HPDE6-E6E7 (cell line): ENCODE results near the gene BANP.
"Not testable (repeated sequence)": the region's sequence is repeated elsewhere in the genome, so short reads cannot be mapped to it uniquely, and the experiment has no call there.

Experiments used
- DNase-seq: peaks from one replicate; pipeline ENCODE4 v3.0.0; 2011; ENCODE audit warnings: missing footprints; ENCODE audit errors: extremely low spot score

BANP gene

DNA sequence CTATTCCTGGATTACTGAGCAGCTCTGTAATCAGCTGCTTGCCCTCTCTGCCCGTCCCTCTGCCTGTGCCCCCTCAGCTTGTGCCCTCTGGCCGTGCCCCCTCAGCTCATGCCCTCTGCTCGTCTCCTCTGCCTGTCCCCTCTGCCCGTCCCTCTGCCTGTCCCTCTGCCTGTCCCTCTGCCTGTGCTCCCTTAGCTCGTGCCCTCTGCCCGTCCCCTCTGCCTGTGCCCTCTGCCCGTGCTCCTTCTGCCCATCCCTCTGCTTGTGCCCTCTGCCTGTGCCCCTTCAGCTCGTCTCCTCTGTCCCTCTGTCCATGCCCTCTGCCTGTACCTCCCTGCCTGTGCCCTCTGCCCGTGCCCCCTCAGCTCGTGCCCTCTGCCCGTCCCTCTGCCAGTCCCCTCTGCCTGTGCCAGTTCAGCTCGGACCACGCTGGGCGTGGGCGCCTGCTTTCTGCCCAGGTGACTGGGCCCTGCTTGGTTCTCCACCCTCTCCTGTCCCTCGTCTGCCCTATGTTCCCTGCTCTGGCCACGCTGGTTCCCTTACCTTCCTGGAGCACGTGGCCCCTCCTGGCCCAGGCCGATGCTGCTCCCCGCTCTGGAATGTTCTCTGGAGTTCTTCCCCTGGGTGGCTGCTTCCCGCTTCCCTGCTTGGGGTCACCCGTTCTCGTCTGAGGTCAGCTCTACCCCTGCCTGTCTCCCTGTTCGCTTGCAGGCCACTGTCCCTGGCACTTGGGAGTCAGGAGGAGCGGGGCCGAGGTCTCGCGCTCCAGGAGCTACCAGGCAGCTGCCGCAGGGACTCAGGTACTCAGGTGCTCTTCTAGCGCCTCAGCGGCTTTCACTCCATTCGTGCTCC is 63.9 kb downstream of the BANP start:
- DNase-seq: no peak

DNA sequence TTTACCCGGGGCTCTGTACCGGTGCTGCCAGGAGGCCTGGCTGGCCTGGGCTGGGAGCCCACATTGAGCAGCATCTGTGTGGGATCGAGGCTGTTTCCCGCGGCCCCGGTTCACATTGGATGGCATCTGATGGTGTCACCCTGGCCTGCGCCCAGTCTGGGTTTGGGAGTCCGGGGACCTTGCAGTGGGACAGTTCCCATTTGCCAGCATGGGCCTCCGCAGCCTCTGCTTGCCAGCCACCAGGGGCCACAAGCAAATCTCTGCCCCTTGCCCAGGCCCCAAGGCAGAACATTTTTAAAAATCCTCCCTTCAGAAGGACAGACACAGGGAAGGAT is 64.5 kb downstream of the BANP start:
- no peak for DNase-seq

DNA sequence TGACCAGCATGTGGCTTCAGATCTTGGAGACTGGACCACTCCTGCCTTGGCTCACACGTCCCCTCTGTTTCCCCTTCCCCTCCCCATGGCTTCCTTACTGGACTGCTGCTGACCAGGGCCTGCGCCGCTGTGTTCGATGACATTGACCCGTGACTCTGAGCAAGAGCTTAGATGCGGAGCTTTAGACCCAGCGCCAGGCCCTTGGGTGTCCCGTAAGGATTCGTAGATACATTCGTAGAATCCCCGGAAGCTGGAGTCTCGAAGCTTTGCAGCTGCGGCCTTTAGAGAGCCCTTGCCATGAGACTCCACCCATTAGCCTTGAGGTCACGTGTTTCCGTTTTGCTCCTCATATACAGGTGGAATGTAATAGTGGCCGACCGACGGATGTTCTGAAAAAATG is 65.2 kb downstream of the BANP start:
- not testable (repeated sequence) for DNase-seq

DNA sequence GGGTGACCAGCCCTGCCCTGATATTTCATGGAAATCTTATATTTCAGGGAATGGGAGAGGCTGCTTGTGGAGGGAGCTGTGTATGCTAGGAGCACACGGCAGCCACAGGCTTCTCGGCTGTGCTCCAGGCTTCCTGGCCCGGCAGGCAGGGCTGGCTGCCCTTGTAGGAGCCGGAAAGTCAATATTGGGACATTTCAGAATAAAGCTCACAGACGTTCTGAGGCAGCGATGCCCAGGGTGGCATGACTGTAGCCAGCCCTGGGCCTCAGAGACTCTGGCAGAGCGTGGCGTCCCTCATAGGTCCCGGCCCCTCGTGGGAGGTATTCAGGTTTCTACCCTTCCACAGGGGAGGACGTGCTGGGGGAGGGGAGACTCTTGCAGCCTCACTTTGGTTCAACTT is 65.7 kb downstream of the BANP start:
- no peak for DNase-seq

DNA sequence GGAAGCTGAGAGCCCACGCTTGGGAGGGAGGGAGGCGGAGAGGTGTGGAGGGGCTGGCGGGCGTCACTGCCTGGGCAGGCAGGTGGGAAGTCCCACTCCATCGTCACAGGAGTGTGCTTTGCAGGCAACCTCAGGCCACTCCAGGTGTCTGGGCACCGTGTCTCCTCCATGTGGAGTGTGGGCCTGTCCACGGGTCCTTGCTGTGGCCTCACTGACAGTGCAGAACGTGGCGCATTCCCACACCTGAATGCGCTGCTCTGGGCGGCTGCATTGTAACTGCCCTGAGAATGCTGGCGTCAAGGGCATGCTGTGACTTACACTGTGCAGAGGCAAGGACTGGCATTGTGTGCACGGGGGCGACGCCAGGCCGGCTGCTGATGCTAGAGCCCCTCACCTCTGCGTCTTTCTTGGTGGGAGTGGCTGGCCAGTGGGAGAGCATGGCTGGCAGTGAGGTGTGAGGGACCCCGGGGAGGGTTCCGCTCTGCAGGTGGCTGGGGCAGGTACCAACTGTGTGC is 66.4 kb downstream of the BANP start:
- DNase-seq: no peak

DNA sequence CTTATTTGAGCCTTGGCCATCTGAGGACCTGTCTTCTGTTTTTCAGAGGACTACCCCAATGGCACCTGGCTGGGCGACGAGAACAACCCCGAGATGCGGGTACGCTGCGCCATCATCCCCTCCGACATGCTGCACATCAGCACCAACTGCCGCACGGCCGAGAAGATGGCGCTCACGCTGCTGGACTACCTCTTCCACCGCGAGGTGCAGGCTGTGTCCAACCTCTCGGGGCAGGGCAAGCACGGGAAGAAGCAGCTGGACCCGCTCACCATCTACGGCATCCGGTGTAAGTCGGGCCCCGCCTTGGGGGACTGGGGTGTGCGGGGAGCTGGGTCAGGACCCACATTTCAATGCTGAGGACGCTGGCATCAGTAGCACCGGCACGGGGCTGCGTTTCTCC is 67.1 kb downstream of the BANP start:
- not testable (repeated sequence) for DNase-seq

DNA sequence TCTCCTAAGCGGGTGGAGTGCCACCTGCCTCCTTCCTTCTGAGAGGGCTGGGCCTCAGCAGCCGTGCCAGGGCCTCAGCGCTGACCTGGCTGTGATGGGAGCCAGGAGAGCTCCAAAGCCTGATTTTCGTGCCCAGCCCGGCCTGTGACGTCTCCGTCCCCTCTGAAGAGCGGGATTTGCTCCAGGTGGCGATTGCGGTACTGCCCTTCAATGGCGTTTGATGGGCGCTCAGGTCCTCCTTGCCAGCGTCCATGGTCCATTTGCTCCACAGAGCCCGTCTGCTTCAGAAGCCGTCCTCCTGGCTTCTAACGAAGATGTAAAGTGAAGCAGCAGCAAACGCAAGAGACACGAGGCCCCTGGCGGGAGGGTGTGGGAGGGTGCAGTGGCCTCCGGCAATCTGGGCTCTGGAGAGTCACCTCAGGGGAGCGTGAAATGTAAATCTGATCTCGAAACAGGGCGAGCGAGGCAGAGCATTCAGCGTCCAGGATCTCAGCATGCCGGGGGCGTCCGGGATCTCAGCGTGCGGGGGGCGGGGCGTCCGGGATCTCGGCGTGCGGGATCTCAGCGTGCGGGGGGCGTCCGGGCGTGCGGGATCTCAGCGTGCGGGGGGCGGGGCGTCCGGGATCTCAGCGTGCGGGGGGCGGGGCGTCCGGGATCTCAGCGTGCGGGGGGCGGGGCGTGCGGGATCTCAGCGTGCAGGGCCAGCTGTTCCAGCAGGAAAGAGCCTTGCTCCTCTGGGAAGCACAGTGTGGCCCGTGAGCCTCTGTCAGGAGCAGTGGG is 68.0 kb downstream of the BANP start:
- DNase-seq: not testable (repeated sequence)

DNA sequence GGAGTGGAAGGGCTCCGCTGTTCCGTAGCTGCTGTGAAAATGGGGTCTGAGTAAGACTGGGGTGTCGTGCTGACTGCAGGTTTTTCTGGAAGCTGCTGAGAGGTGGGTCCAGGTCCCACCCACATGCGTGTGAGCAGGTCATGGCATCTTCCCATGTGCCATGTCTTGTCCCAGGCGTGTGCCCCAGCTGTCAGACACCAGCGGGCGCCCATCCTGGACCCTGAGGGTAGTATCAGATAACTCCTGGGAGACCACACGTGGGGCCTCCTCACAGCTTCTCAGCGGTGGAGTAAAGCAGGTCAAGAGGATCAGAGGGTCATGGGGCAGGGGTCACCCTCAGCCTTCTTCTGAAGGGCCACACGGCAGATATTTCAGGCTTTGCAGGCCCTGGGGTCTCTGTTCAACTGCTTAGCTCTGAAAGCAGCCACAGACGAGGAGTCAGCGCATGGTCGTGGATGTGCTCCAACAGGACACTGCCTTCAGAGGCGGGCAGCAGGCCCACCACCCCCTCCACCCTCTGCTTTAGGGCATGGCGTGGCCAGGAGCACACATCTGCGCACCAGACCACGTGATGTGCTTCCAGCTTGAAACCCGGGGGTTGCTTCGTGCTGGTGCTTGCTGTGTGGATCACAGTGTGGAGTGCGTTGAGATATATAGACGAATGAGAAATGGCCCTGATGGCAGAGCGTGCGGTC is 68.7 kb downstream of the BANP start:
- no peak for DNase-seq

DNA sequence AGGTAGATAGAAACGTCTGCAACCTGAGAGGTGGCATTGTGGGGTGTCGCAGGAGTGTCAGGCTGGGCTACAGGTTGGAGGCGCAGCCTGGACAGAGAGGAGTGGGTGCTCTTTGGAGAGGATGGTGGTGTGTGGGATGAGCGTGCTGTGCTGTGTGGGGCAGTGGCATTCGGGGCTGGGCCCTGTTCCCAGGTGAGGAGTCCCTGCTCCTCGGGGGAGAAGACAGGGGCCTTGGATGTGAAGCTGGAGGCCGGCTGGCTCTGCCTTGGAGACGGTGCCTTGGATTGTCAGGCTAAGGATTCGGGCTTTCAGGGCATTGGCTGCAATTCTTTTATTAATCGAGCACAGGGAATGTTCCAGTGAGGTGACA is 69.3 kb downstream of the BANP start:
- no peak for DNase-seq

DNA sequence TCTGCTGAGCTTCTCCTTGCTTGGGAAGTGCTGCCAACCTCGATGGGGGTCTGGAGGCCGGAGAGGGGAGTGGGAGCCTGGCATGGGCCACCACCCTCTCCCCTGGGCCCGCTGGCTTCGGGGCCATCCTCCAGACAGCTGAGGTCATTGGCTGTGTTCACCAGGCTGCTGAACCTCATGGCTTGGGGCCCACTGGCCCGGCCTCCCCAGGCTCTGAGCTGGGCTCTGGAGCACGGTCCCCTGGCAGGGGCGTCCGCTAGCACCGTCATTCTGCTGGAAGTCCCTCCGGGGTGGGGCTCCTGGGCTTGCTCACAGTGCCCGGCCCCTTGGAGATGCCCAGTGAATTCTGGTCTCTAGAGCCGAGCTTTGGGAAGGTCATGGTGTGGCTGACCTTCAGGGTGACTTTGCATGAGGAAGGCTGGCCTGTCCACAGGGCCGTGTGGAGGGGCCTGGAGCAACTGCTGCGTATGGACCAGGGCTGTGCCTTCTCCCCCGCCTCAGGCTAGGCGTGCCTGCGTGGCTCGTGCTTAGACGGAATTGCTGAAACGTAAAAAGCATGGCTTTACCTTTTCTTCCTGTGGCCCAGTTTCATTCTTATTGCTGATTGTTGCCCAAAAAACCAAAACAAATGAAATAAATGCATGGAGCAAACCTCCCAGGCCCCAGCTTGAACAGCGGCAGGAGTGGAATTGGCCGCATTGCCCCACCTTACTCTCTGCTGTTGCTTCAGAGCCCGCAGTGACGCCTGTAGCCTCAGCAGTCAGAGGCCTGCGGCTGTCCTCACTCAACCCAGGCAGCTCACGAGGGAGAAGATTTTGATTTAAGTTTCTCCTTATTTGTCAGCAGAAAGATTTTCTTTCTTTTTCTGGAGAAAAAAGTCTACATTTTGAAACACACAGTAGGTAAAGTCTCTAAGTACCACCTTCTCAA is 70.1 kb downstream of the BANP start:
- not testable (repeated sequence) for DNase-seq

DNA sequence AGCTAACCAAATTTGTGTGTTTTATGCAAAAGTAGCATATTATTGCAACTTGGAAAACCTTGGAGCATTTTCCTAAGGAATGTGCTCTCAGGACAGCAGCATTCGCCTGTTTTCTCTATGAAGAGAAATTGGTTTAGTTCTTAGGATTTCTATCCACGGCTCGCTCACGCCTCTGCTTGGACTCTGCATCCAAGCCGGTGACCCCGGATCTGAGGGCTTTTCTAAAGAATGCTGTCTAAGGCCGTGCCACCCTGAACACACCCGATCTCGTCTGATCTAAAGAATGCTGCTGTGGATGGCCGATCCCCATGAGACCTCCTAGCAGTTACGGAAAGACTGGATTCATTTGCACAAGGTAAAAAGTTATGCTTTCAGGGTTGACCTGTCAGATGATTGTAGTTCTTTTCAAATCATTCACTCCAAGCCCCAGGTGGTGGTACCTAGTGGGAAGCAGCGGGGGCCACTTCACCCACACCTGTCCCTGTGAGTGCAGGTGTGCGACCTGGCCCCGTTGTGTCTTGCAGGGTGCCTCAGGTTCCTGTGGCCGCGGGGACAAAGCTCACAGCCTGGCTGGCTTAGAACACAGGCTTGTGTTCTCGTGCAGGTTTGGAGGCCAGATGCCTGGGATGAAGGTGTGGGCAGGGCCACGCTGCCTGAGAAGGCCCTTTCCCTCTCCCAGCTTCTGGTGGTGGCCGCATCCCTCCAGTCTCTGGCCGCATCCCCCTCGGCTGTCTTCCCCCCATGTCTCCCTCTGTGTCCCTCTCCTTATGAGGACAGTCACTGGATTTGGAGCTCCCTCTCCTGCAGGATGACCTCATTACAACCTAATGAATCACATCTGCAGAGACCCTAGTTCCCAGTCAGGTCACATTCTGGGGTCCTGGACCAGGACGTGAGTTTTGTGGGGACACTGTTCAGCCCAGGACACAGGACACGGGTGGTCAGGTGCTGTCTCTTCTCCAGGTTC is 71.1 kb downstream of the BANP start:
- no peak for DNase-seq

DNA sequence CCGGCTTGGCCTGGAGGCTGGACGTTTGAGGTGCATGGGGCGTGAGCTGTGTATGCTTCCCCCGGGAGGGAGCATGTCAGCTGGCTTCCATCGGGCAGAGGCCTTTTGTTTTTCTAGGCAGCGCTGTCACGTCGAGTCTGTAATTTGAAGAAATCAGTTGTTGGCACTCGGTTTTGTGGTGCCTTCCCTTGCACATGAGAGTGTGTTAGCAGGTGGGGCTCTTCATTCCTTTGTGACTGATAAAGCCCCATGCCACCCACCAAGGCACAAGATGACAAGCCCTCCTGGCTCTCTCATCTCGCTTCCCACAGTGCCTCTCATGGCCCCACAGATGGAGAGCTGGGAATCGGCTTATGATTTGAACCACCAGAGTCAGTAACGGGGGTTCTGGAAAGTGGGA is 72.1 kb downstream of the BANP start:
- DNase-seq: no peak

DNA sequence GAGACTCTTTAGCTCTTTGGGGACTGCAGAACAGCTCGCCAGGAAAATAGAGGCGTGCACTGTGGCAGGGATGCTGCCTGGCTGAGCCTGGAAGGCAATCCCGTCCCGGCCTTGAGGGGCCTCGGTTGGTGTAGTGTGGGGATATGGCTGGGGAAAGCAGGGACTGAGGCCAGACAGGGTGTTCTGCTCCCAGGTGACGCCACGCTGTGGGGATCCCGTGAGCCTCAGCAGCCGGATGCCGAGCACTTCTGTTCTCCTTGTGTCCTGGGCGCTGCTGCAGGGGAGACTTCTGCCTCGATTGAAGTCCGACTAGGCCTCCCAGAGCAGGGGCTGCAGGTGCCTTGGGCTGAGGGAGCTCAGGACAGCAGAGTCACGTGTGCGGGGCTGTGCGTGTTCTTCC is 72.6 kb downstream of the BANP start:
- DNase-seq: no peak

DNA sequence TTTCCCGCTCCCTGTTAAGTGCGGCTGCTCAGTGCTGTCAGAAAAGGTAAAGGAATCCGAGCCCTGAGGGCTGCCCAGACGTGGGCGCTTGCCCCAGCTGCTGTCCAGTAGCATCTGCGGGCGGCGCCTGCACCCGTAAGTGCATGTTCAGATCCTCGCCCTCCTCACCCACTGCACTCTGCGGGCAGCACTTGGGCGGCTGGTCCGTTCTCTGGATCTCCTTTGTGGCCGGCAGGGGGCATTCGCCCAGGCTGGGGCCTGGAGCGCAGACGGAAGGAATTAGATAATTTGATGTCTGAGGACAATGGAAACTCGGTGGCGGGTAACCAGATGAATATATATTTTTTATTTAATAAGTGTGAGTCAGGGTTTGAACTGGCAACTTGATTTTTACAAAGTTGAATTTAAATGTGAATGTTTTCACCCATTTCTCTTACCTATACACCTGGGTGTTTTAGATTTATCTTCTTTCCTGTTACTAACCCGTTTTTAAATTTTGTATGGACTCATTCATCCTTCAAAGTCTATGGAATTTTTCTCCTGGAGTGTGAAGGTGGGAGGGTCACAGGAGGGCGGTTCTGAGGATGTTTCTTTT is 73.4 kb downstream of the BANP start:
- DNase-seq: not testable (repeated sequence)

DNA sequence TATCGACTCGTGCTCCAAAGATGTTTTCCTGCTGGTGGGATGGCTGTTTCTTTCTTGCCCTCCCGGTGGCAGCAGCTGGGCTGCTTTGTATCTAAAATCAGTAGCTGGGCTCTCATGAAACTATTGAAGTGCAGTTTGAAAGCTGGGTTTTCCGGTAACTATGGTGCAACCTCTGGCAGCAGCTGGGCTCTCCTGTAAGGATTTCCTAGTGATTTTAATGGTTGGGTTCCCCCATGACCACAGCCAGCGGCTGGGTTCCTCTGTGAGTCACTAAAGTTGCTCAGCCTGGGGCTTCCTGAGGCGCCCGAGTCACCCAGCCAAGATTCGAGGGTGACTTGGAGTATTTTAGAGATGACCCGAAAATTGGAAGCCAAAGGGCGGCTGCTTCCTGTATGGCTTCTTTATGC is 73.9 kb downstream of the BANP start:
- DNase-seq: peak; percentile 12

DNA sequence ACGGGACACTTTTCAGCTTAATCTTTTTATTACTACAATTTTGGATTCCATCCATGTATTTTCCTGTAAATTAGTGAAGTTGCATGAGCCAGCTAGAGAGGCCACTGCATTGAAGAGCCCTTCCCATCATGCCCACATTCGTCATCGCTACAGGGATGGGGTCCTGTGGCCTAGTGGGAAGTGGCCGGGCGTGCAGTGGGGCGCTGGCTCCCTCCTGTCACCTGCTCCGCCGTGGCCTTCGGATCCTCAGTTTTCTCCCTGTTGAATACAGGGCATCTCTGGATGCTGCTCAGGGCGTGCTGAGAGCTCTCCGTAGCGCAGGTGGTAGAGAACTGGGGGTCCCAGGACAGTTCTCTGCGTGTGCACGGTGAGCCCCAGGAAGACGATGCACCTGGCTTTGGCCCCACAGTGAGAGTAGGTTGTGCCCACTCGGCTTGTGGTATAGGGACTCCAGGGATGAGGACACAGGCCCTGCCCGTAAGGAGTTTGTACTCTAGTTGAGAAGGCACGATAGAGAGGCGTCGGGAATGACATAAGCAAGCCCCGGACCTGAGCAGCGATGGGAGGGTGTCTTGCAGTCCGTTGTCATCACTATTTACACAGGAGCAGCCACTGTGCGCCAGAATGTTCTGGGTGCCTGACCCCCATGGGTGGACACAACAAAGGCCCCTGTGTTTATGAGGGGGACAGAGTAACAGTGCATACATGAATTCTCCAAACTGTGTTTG is 74.8 kb downstream of the BANP start:
- DNase-seq: not testable (repeated sequence)

DNA sequence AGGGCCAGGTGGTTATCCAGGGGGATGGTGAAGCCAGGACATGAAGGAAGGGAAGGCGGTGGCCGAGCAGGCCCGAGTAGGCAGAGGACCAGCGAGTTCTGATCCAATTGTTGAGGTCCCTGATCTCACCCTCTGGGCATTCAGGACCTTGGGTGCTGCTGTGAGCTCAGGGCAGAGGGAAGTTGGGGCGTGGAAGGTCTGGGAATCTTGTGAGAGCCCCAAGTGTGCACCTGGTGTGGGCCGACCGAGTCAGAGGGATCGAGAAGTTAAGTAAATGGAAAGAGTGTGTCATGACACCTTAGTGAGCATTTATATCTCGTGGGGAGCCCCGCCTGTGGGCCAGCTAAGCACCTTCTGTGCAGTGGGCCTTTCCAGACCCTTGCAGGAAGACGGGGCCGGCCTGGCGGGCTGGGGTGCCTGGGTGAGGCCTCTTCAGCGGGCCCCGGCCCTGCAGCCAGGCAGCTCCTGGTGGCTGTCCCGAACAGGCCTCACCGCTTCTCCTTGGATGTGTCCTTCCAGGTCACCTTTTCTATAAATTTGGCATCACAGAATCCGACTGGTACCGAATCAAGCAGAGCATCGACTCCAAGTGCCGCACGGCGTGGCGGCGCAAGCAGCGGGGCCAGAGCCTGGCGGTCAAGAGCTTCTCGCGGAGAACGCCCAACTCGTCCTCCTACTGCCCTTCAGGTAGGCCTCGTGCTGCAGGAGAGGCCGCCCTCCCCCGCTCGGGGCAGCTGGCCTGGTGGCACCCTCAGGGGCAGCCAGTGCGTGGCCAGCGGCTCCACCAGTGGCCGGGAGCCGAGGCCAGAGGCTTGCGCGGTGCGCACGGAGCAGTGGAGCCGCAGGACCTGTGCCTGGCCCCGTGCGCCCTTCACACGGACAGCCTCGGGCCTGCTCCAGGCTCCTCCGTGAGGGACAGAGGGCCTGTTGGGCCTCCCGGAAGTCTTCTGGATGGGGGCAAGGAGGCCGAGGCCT is 76.0 kb downstream of the BANP start:
- no peak for DNase-seq
